HepG2 (cell line): ENCODE measurements around the gene DDX1. TPM values are rescaled to one million over a fixed set of nuclear protein-coding genes. Genes with fewer than 3 reads are reported as not detected.

Source experiments
- ATAC-seq: fragments of 200-7000 bp; cut with Tn5 transposase; 3 replicates; pipeline ENCODE4 v1.9.1; 2020; ENCODE audit warnings: mild to moderate bottlenecking, moderate library complexity
- BruUV-seq: library from RNA; stranded (reverse); fragments of 400-500 nt; replicated peaks from 2 replicates; lab custom pipeline; 2021; lab: Mats Ljungman, UMichigan
- CTCF ChIA-PET: fragments of 300-600 bp; formaldehyde crosslinking; extraction: SDS; loops from one replicate; lab custom pipeline; 2021; ENCODE audit warnings: low total read pairs, inconsistent platforms, low intra/inter-chr PET ratio; lab: Yijun Ruan, JAX
- POLR2A ChIA-PET: fragments of 350-600 bp; sonication (Branson Sonifier 250); formaldehyde crosslinking; loops from one replicate; lab custom pipeline; 2020; ENCODE audit warnings: antibody characterized with exemption, inconsistent platforms; lab: Yijun Ruan, JAX
- DNase-seq: peaks from one replicate; pipeline ENCODE4 v3.0.0-alpha.2; 2015; ENCODE audit warnings: low spot score
- FAIRE-seq: peaks from 3 replicates; lab custom pipeline; 2011; peaks lifted over from hg19 to GRCh38; lab: Jason Lieb, UNC
- H2AFZ ChIP-seq: one replicate; pipeline ENCODE4 v1.6.1; 2011; ENCODE audit warnings: low read length, inconsistent platforms
- H3K27ac ChIP-seq: fragments of 300-600 bp; 3 replicates; pipeline ENCODE4 v1.8.0; 2011; ENCODE audit warnings: mixed run types, mild to moderate bottlenecking, mixed read lengths, low read length, inconsistent platforms; ENCODE audit not compliant: insufficient read depth; ENCODE audit errors: extremely low read length
- H3K27me3 ChIP-seq, 2 experiments: fragments of 200-600 bp in 1 of 2; 2 replicates in 1 of 2; 3 replicates in 1 of 2; pipeline versions ENCODE4 v1.6.0 to v1.8.0; 2011; ENCODE audit warnings: low read length in 2 of 2, mild to moderate bottlenecking in 2 of 2, moderate library complexity in 2 of 2, inconsistent platforms in 1 of 2; ENCODE audit not compliant: insufficient read depth in 2 of 2, control insufficient read depth in 1 of 2
- H3K36me3 ChIP-seq, 2 experiments: fragments of 200-600 bp in 1 of 2; replicated peaks in 1 of 2; 2 replicates in 1 of 2; 3 replicates in 1 of 2; pipeline versions ENCODE4 v1.5.1 to v1.8.0; 2011; ENCODE audit warnings: low read length in 2 of 2, inconsistent platforms in 1 of 2; ENCODE audit not compliant: insufficient read depth in 2 of 2, control insufficient read depth in 1 of 2
- H3K4me1 ChIP-seq: 2 replicates; pipeline ENCODE4 v1.5.1; 2012; ENCODE audit warnings: low read length, inconsistent platforms; ENCODE audit not compliant: insufficient read depth
- H3K4me2 ChIP-seq: 2 replicates; pipeline ENCODE4 v1.6.0; 2011; ENCODE audit warnings: low read depth, low read length, inconsistent platforms
- H3K4me3 ChIP-seq, 3 experiments: fragments of 200-600 bp in 1 of 3; sonication (generic), shearing (Covaris generic) in 1 of 3; replicated peaks in 1 of 3; 2 replicates each; pipeline ENCODE4 v1.5.1; 2011 to 2016; ENCODE audit warnings: low read length in 3 of 3, inconsistent platforms in 2 of 3, low read depth in 2 of 3, mild to moderate bottlenecking in 2 of 3, control low read depth in 1 of 3, mixed read lengths in 1 of 3; ENCODE audit not compliant: insufficient read depth in 1 of 3
- H3K79me2 ChIP-seq: one replicate; pipeline ENCODE4 v1.6.1; 2011; ENCODE audit warnings: low read length, inconsistent platforms; ENCODE audit not compliant: insufficient read depth
- H3K9ac ChIP-seq: 2 replicates; pipeline ENCODE4 v1.6.0; 2011; ENCODE audit warnings: mild to moderate bottlenecking, low read depth, low read length, inconsistent platforms; ENCODE audit not compliant: insufficient read depth
- H3K9me3 ChIP-seq: 2 replicates; pipeline ENCODE4 v1.5.1; 2012; ENCODE audit warnings: mild to moderate bottlenecking, low read length
- H4K20me1 ChIP-seq: 2 replicates; pipeline ENCODE4 v1.6.0; 2011; ENCODE audit warnings: inconsistent platforms, mild to moderate bottlenecking, low read length, moderate library complexity; ENCODE audit not compliant: insufficient read depth
- ARNTL ChIP-seq: sonication (generic); formaldehyde crosslinking; IDR thresholded peaks from 2 replicates; pipeline ENCODE4 v1.4.0; 2020; ENCODE audit warnings: mild to moderate bottlenecking, missing genetic modification reagents
- TFAP4 ChIP-seq: sonication (generic); IDR thresholded peaks from 2 replicates; pipeline ENCODE4 v1.6.1; 2016; ENCODE audit warnings: low read depth, borderline replicate concordance
- UBTF ChIP-seq: sonication (generic); formaldehyde crosslinking; IDR thresholded peaks from 2 replicates; pipeline ENCODE4 v1.4.0; 2020; ENCODE audit warnings: mild to moderate bottlenecking, missing genetic modification reagents
- ZNF446 ChIP-seq: sonication (generic); formaldehyde crosslinking; IDR thresholded peaks from 2 replicates; pipeline ENCODE4 v1.5.0; 2020; ENCODE audit warnings: mild to moderate bottlenecking, missing genetic modification reagents
- ZNF549 ChIP-seq: sonication (generic); formaldehyde crosslinking; IDR thresholded peaks from 2 replicates; pipeline ENCODE4 v1.5.0; 2020; ENCODE audit warnings: missing genetic modification reagents
- in situ Hi-C: cut with HindIII; loops from 2 replicates; pipeline ENCODE4 v1.10.0; 2017; ENCODE audit warnings: low pct_unique_long_range_greater_than_20kb; ENCODE audit not compliant: extremely low pct_ligation_motif_present
- intact Hi-C: fragments of 100-400 bp; cut with micrococcal nuclease; formaldehyde crosslinking; loops from one replicate; pipeline ENCODE4 v1.10.0; 2022; ENCODE audit not compliant: unreplicated experiment
- polyA plus RNA-seq, 8 experiments: library from polyadenylated mRNA; depleted of rRNA in 3 of 8; stranded (reverse) in 7 of 8; unstranded in 1 of 8; fragments of >200 nt; fragmentation: Illumina TruSeq in 4 of 8; extraction: Trizol in 4 of 8; gene quantifications; 2 replicates each; pipeline versions ENCODE4 v1.2.1 to v1.2.3, GENCODE V29; 2011 to 2016; ENCODE audit warnings: low read depth in 4 of 8, missing spikeins in 1 of 8, mixed read lengths in 1 of 8; ENCODE audit not compliant: insufficient read depth in 1 of 8
- total RNA-seq, 5 experiments: library from RNA; depleted of rRNA; stranded (reverse); fragments of >200 nt; fragmentation: Illumina TruSeq; extraction: Trizol; gene quantifications; 2 replicates each; pipeline ENCODE4 v1.2.3, GENCODE V29; 2016; ENCODE audit warnings: low read depth in 1 of 5

Gene DDX1
- total and polyA plus RNA-seq, 2 of the 13 experiments (the other 11 are each of a cell fraction or from before 2014, with no cell fraction given) = 81.6 to 130 TPM

GRCh38 chr2:15626126-15626525, 34.5 kb downstream of the DDX1 start:
- ChIA-PET CTCF (no interaction called here), POLR2A (no interaction called here)
- peaks cover 12% of the 10 kb centered on the region for H3K4me1 ChIP-seq
- no peak overlapping the region for H2AFZ ChIP-seq
- H3K27me3 ChIP-seq = no peaks in the 10 kb centered on the region
- in situ Hi-C loops = loop anchor here (25.0 kb wide), 1 partner anchor 111 kb away; no protein-coding TSS in a partner anchor
- TF ChIP-seq ARNTL = no peak
- TF ChIP-seq ZNF446 = no peak
- TF ChIP-seq TFAP4 = no peak
- H3K36me3 ChIP-seq = peaks cover 18 to 93% of the 10 kb centered on the region in 2 experiments
- BruUV-seq = no TSS peak
- no peak overlapping the region for H3K4me3 ChIP-seq
- FAIRE-seq (no peak), DNase-seq (no peak), ATAC-seq (no peak)
- intact Hi-C loops = no loop called here
- no peak overlapping the region for H3K27ac ChIP-seq
- H3K9me3 ChIP-seq = no peaks in the 10 kb centered on the region
- no peak overlapping the region for H3K4me2 ChIP-seq
- no peak overlapping the region for H3K9ac ChIP-seq
- H3K79me2 ChIP-seq = no peaks in the 10 kb centered on the region
- no peaks in the 10 kb centered on the region for H4K20me1 ChIP-seq

GRCh38 chr2:15626967-15627366, 35.3 kb downstream of the DDX1 start:
- TF ChIP-seq ZNF549 (CRISPR knock-in tag) = no peak
- no peak for TF ChIP-seq UBTF (CRISPR knock-in tag)
- TF ChIP-seq, all 625 proteins: peak for 0
- no peak overlapping the region for H3K4me2 ChIP-seq
- intact Hi-C loops = no loop called here
- CTCF ChIA-PET = no interaction called here
- H4K20me1 ChIP-seq = no peaks in the 10 kb centered on the region
- DNase-seq (no peak), FAIRE-seq (no peak), ATAC-seq (no peak)
- peaks cover 21 to 93% of the 10 kb centered on the region in 2 experiments for H3K36me3 ChIP-seq
- in situ Hi-C loops = loop anchor here (25.0 kb wide), 1 partner anchor 110 kb away; no protein-coding TSS in a partner anchor
- H3K4me1 ChIP-seq = peaks cover 12% of the 10 kb centered on the region
- no peak overlapping the region for H3K9ac ChIP-seq
- H2AFZ ChIP-seq = no peak overlapping the region
- H3K27ac ChIP-seq = no peak overlapping the region
- POLR2A ChIA-PET = no interaction called here
- H3K79me2 ChIP-seq = no peaks in the 10 kb centered on the region
- no peaks in the 10 kb centered on the region for H3K27me3 ChIP-seq
- no peaks in the 10 kb centered on the region for H3K9me3 ChIP-seq
- no TSS peak for BruUV-seq
- H3K4me3 ChIP-seq = no peak overlapping the region
